Cardiac muscle cell (in vitro differentiated cells and primary cell): ENCODE measurements around the gene SRR. TPM values are rescaled to one million over a fixed set of nuclear protein-coding genes. Genes with fewer than 3 reads are reported as not detected.
A peak's percentile ranks its signal among the peaks of the same experiment; 100 is the strongest.

Source experiments
- DNase-seq, 2 donors: peaks; one replicate each; pipeline versions ENCODE4 v3.0.0 to v3.0.0-alpha.2; 2010 to 2017; ENCODE audit warnings: low read depth in 1 of 2, low spot score in 1 of 2
- H3K27ac ChIP-seq: fragments of 200-600 bp; sonication (generic); 2 replicates; pipeline ENCODE4 v1.5.1; 2016
- H3K27me3 ChIP-seq: fragments of 200-600 bp; sonication (generic); 2 replicates; pipeline ENCODE4 v1.6.0; 2016; ENCODE audit warnings: control low read depth
- H3K36me3 ChIP-seq: fragments of 200-600 bp; sonication (generic); 2 replicates; pipeline ENCODE4 v1.5.1; 2016; ENCODE audit warnings: control low read depth
- H3K4me1 ChIP-seq: fragments of 200-600 bp; sonication (generic); 2 replicates; pipeline ENCODE4 v1.8.1; 2017; ENCODE audit warnings: low read depth, mild to moderate bottlenecking, mixed run types
- H3K4me3 ChIP-seq: fragments of 200-600 bp; sonication (generic); 2 replicates; pipeline ENCODE4 v1.5.1; 2016; ENCODE audit warnings: mild to moderate bottlenecking
- H3K9me3 ChIP-seq: fragments of 200-600 bp; sonication (generic); 2 replicates; pipeline ENCODE4 v1.5.1; 2017; ENCODE audit warnings: low read depth, mild to moderate bottlenecking, control low read depth
- CTCF ChIP-seq: IDR thresholded peaks from 2 replicates; pipeline ENCODE4 v1.5.1; 2012; ENCODE audit warnings: low read depth, mild to moderate bottlenecking, low read length
- polyA plus RNA-seq: library from polyadenylated mRNA; unstranded; fragments of >200 nt; fragmentation: Nextera tagmentation; extraction: Ambion mirVana; gene quantifications from 2 replicates; pipeline ENCODE4 v1.2.1, GENCODE V29; 2016
- total RNA-seq: library from RNA; depleted of rRNA; stranded (reverse); fragments of >200 nt; gene quantifications from 2 replicates; pipeline ENCODE4 v1.2.3, GENCODE V29; 2016

The SRR gene
- total and polyA plus RNA-seq, 2 experiments from 2014 or later = 27.7 to 49.9 TPM

- TF ChIP-seq CTCF = no peak
- no peaks in the 10 kb centered on the region for H3K4me1 ChIP-seq
- no peaks in the 10 kb centered on the region for H3K36me3 ChIP-seq
Observed at GRCh38 chr17:2369039-2369438, 65.3 kb downstream of the SRR start.

GRCh38 chr17:2369551-2370210, 65.9 kb downstream of the SRR start:
- peak; percentile 34 to 47 for DNase-seq
- Histone ChIP-seq H3K27ac (no peak overlapping the region), H3K27me3 (no peaks in the 10 kb centered on the region), H3K4me1 (no peaks in the 10 kb centered on the region), H3K36me3 (no peaks in the 10 kb centered on the region), H3K4me3 (no peak overlapping the region), H3K9me3 (no peaks in the 10 kb centered on the region)
- peak; percentile 19 for TF ChIP-seq CTCF

More at GRCh38 chr17:2369039-2369438, 65.3 kb downstream of the SRR start:
- Histone ChIP-seq H3K27me3 (no peaks in the 10 kb centered on the region), H3K9me3 (no peaks in the 10 kb centered on the region), H3K27ac (no peak overlapping the region), H3K4me3 (no peak overlapping the region)
- DNase-seq = peak in 1 of 2 donors; percentile 42

DNA sequence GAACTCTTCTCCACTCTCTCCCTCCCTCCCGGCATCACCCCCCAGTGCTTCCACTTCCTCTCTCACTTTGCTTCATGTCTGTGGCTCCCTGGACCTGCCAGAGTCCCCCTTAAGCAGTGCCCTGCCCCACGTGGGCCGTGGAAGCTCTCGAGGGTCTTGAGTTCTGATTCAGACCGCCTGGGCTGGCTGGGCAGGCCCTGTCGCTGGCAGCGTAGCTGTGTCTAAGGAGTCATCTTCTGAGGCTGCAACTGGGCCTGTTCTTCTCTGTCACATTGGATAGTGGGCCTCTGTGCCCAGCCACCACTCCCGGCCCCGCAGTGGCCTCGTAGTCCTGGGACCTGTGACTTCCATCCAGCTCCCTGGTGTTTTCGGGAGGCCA, 66.5 kb downstream of the SRR start:
- H3K36me3 ChIP-seq = no peaks in the 10 kb centered on the region
- DNase-seq = no peak
- no peaks in the 10 kb centered on the region for H3K4me1 ChIP-seq
- no peak overlapping the region for H3K27ac ChIP-seq
- no peaks in the 10 kb centered on the region for H3K9me3 ChIP-seq
- no peaks in the 10 kb centered on the region for H3K27me3 ChIP-seq
- TF ChIP-seq CTCF = no peak
- no peak overlapping the region for H3K4me3 ChIP-seq

- H3K27ac ChIP-seq = no peak overlapping the region
- H3K4me3 ChIP-seq = no peak overlapping the region
- no peaks in the 10 kb centered on the region for H3K27me3 ChIP-seq
- peaks cover 3% of the 10 kb centered on the region for H3K36me3 ChIP-seq
- no peaks in the 10 kb centered on the region for H3K9me3 ChIP-seq
- TF ChIP-seq CTCF = no peak
- no peaks in the 10 kb centered on the region for H3K4me1 ChIP-seq
- no peak for DNase-seq
Observed at GRCh38 chr17:2371183-2372130, 67.7 kb downstream of the SRR start.

- Histone ChIP-seq H3K27ac (no peak overlapping the region), H3K36me3 (peaks cover 3% of the 10 kb centered on the region), H3K4me3 (no peak overlapping the region), H3K4me1 (no peaks in the 10 kb centered on the region), H3K27me3 (no peaks in the 10 kb centered on the region), H3K9me3 (no peaks in the 10 kb centered on the region)
- no peak for DNase-seq
- no peak for TF ChIP-seq CTCF
Observed at GRCh38 chr17:2372180-2372579, 68.4 kb downstream of the SRR start.
